ENCODE data around the gene AR. TPM values are rescaled to one million over a fixed set of nuclear protein-coding genes. Genes with fewer than 3 reads are reported as not detected.

Gene AR
- polyA plus RNA-seq, 1 donor (not counting 4 experiments of a cell fraction or from before 2014, with no cell fraction given) = 0.47 TPM

DNA sequence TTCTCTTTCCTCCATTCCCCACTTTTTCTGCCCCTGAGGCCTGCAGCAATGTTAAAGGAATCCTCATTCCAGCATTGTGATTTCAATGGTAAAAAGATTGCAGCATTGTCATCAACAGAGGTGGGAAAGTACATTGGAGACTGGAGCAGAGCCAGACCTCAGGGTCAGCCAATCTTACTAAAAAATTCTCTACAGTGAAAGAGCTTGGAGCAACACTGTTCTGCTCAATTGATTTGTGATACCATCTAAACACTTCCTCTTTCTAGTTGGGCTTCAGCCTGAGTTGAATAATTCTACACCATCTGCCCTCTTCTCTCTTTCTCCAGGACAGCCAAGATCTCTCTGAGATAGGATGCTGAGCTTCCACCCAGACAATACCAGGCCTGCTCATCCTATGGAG lies 176.5 kb downstream of the AR start:
- no peak for DNase-seq (ENCODE audit: low read depth, low spot score)
- no peaks in the 10 kb centered on the region for H3K36me3 ChIP-seq (ENCODE audit: control insufficient read depth in 2 of 2, extremely low read depth in 1 of 2, insufficient read depth in 2 of 2, low read length in 2 of 2)
- H3K9me3 ChIP-seq (ENCODE audit: control insufficient read depth, low read depth, low read length) = no peaks in the 10 kb centered on the region
- no peaks in the 10 kb centered on the region for H3K9me1 ChIP-seq (ENCODE audit: control insufficient read depth, extremely low read depth, insufficient read depth, low read length)
- no peaks in the 10 kb centered on the region for H3K27me3 ChIP-seq (ENCODE audit: control insufficient read depth, extremely low read depth, insufficient read depth, low read length)
- dilution Hi-C loops (cut with MboI; ENCODE audit: extremely low pct_ligation_motif_present, low sequenced_read_pairs) = no loop called here
- TF ChIP-seq, protein P1, sequence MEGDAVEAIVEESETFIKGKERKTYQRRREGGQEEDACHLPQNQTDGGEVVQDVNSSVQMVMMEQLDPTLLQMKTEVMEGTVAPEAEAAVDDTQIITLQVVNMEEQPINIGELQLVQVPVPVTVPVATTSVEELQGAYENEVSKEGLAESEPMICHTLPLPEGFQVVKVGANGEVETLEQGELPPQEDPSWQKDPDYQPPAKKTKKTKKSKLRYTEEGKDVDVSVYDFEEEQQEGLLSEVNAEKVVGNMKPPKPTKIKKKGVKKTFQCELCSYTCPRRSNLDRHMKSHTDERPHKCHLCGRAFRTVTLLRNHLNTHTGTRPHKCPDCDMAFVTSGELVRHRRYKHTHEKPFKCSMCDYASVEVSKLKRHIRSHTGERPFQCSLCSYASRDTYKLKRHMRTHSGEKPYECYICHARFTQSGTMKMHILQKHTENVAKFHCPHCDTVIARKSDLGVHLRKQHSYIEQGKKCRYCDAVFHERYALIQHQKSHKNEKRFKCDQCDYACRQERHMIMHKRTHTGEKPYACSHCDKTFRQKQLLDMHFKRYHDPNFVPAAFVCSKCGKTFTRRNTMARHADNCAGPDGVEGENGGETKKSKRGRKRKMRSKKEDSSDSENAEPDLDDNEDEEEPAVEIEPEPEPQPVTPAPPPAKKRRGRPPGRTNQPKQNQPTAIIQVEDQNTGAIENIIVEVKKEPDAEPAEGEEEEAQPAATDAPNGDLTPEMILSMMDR (optimal IDR thresholded peaks at IDR 0.05 in 1 of 3, IDR thresholded peaks at IDR 0.05 in 1 of 3, conservative IDR thresholded peaks at IDR 0.05 in 1 of 3; ENCODE audit: extremely low read depth in 1 of 3, insufficient read depth in 2 of 3, low read length in 3 of 3) = no peak
- no peak for TF ChIP-seq EZH2 (IDR thresholded peaks at IDR 0.05; ENCODE audit: low read length)
- no peaks in the 10 kb centered on the region for H4K20me1 ChIP-seq (ENCODE audit: control insufficient read depth, extremely low read depth, insufficient read depth, low read length)
- no peak overlapping the region for H3K9ac ChIP-seq (ENCODE audit: control insufficient read depth, extremely low read depth, insufficient read depth, low read length)
- FAIRE-seq = no peak
- H2AFZ ChIP-seq (ENCODE audit: control insufficient read depth, low read length) = no peak overlapping the region
- H3K79me2 ChIP-seq (ENCODE audit: control insufficient read depth, insufficient read depth, low read length) = no peaks in the 10 kb centered on the region
- no peak overlapping the region for H3K4me3 ChIP-seq (ENCODE audit: control insufficient read depth in 2 of 3, extremely low read depth in 1 of 3, insufficient read depth in 2 of 3, low read depth in 1 of 3, low read length in 3 of 3)
- no peaks in the 10 kb centered on the region for H3K4me1 ChIP-seq (ENCODE audit: control insufficient read depth, extremely low read depth, insufficient read depth, low read length)
- no peak overlapping the region for H3K27ac ChIP-seq (ENCODE audit: control insufficient read depth, insufficient read depth, low read length)
- no peak overlapping the region for H3K4me2 ChIP-seq (ENCODE audit: control insufficient read depth, extremely low read depth, insufficient read depth, low read depth, low read length)

DNA sequence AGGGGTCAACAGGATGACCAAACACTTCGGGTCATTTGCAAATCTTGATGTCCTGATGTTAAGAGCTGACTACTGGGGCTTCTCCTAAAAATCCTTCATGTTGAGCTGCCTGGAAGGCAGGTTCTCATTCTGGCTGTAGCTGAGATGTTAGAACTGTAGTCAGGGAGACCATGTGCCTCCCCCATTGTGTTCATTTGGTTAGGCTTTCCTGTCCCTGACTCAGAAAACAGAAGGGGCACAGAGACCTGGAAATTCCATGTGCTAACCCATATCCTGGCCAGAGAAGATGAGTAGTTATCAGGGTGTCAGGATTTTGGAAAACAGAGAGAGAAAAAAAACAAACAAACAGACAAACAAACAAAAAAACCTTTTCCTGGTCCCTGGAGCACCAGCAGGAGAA lies 177.5 kb downstream of the AR start:
- H3K79me2 ChIP-seq (ENCODE audit: control insufficient read depth, insufficient read depth, low read length) = no peaks in the 10 kb centered on the region
- no peaks in the 10 kb centered on the region for H4K20me1 ChIP-seq (ENCODE audit: control insufficient read depth, extremely low read depth, insufficient read depth, low read length)
- no peak for FAIRE-seq
- dilution Hi-C loops (cut with MboI; ENCODE audit: extremely low pct_ligation_motif_present, low sequenced_read_pairs) = no loop called here
- TF ChIP-seq EZH2 (IDR thresholded peaks at IDR 0.05; ENCODE audit: low read length) = no peak
- TF ChIP-seq, protein P1 (optimal IDR thresholded peaks at IDR 0.05 in 1 of 3, IDR thresholded peaks at IDR 0.05 in 1 of 3, conservative IDR thresholded peaks at IDR 0.05 in 1 of 3; ENCODE audit: extremely low read depth in 1 of 3, insufficient read depth in 2 of 3, low read length in 3 of 3) = no peak
- no peak overlapping the region for H3K9ac ChIP-seq (ENCODE audit: control insufficient read depth, extremely low read depth, insufficient read depth, low read length)
- no peak for DNase-seq (ENCODE audit: low read depth, low spot score)
- no peak overlapping the region for H3K4me3 ChIP-seq (ENCODE audit: control insufficient read depth in 2 of 3, extremely low read depth in 1 of 3, insufficient read depth in 2 of 3, low read depth in 1 of 3, low read length in 3 of 3)
- no peak overlapping the region for H2AFZ ChIP-seq (ENCODE audit: control insufficient read depth, low read length)
- H3K9me3 ChIP-seq (ENCODE audit: control insufficient read depth, low read depth, low read length) = no peaks in the 10 kb centered on the region
- H3K27me3 ChIP-seq (ENCODE audit: control insufficient read depth, extremely low read depth, insufficient read depth, low read length) = no peaks in the 10 kb centered on the region
- H3K4me1 ChIP-seq (ENCODE audit: control insufficient read depth, extremely low read depth, insufficient read depth, low read length) = no peaks in the 10 kb centered on the region
- H3K36me3 ChIP-seq (ENCODE audit: control insufficient read depth in 2 of 2, extremely low read depth in 1 of 2, insufficient read depth in 2 of 2, low read length in 2 of 2) = no peaks in the 10 kb centered on the region
- no peaks in the 10 kb centered on the region for H3K9me1 ChIP-seq (ENCODE audit: control insufficient read depth, extremely low read depth, insufficient read depth, low read length)
- H3K27ac ChIP-seq (ENCODE audit: control insufficient read depth, insufficient read depth, low read length) = no peak overlapping the region
- H3K4me2 ChIP-seq (ENCODE audit: control insufficient read depth, extremely low read depth, insufficient read depth, low read depth, low read length) = no peak overlapping the region
